G401.6 (cell line): ENCODE results near the gene CMKLR1.

Experiments used
- FAIRE-seq: peaks from 2 replicates; lab custom pipeline; 2012; peaks lifted over from hg19 to GRCh38; lab: Jason Lieb, UNC

The CMKLR1 gene

GRCh38 chr12:108298761-108299275, 40.3 kb downstream of the CMKLR1 start:
- no peak for FAIRE-seq

- no peak for FAIRE-seq
These were observed 41.0 kb downstream of the CMKLR1 start for GRCh38 chr12:108297895-108298760.

GRCh38 chr12:108297424-108297823, 41.7 kb downstream of the CMKLR1 start:
- no peak for FAIRE-seq

- FAIRE-seq, result no peak
These were observed 42.2 kb downstream of the CMKLR1 start for GRCh38 chr12:108296945-108297344.

- FAIRE-seq, result no peak
These were observed 43.5 kb downstream of the CMKLR1 start for GRCh38 chr12:108295641-108296040.

- FAIRE-seq, result no peak
These were observed 49.6 kb downstream of the CMKLR1 start for GRCh38 chr12:108289350-108290161.

GRCh38 chr12:108287227-108287626, 51.9 kb downstream of the CMKLR1 start:
- FAIRE-seq, result no peak

- no peak for FAIRE-seq
These were observed 54.1 kb downstream of the CMKLR1 start for GRCh38 chr12:108285016-108285415.

- FAIRE-seq, result no peak
These were observed 54.9 kb downstream of the CMKLR1 start for GRCh38 chr12:108284163-108284562.

GRCh38 chr12:108282676-108283075, 56.4 kb downstream of the CMKLR1 start:
- FAIRE-seq, result no peak

GRCh38 chr12:108282160-108282559, 57.0 kb downstream of the CMKLR1 start:
- no peak for FAIRE-seq

- FAIRE-seq, result no peak
These were observed 61.5 kb downstream of the CMKLR1 start for GRCh38 chr12:108277613-108278012.

GRCh38 chr12:108273217-108273616, 65.9 kb downstream of the CMKLR1 start:
- no peak for FAIRE-seq

GRCh38 chr12:108271951-108272872, 66.9 kb downstream of the CMKLR1 start:
- no peak for FAIRE-seq

GRCh38 chr12:108270849-108271143, 68.3 kb downstream of the CMKLR1 start:
- FAIRE-seq, result no peak

- no peak for FAIRE-seq
These were observed 68.9 kb downstream of the CMKLR1 start for GRCh38 chr12:108270035-108270848.

GRCh38 chr12:108269224-108269623, 69.9 kb downstream of the CMKLR1 start:
- FAIRE-seq, result no peak

- no peak for FAIRE-seq
These were observed 70.7 kb downstream of the CMKLR1 start for GRCh38 chr12:108268397-108268796.

GRCh38 chr12:108267450-108267849, 71.7 kb downstream of the CMKLR1 start:
- FAIRE-seq, result no peak

- no peak for FAIRE-seq
These were observed 73.0 kb downstream of the CMKLR1 start for GRCh38 chr12:108266131-108266530.

GRCh38 chr12:108265505-108265904, 73.6 kb downstream of the CMKLR1 start:
- no peak for FAIRE-seq
